IMR-90 (cell line): ENCODE data around the gene MYO1A. TPM values are rescaled to one million over a fixed set of nuclear protein-coding genes. Genes with fewer than 3 reads are reported as not detected.

Source experiments
- ATAC-seq: fragments of 200-7000 bp; cut with Tn5 transposase; 2 replicates; pipeline ENCODE4 v1.9.1; 2020; ENCODE audit warnings: low read depth, mild to moderate bottlenecking, moderate library complexity
- BruUV-seq: library from RNA; stranded (reverse); fragments of 400-500 nt; replicated peaks from 2 replicates; lab custom pipeline; 2021; lab: Mats Ljungman, UMichigan
- CTCF ChIA-PET: fragments of 300-600 bp; formaldehyde crosslinking; extraction: SDS; loops from one replicate; lab custom pipeline; 2021; ENCODE audit warnings: antibody characterized with exemption; lab: Yijun Ruan, JAX
- POLR2A ChIA-PET: fragments of 300-600 bp; sonication (Branson Sonifier 250); formaldehyde crosslinking; loops from one replicate; lab custom pipeline; 2022; ENCODE audit warnings: antibody characterized with exemption; ENCODE audit not compliant: unreplicated experiment; lab: Charles Lee
- DNase-seq: peaks from one replicate; pipeline ENCODE4 v3.0.0; 2013
- H2AFZ ChIP-seq: replicated peaks from 2 replicates; pipeline ENCODE3; 2013; ENCODE audit warnings: low read length, mild to moderate bottlenecking; ENCODE audit not compliant: poor library complexity
- H2AK5ac ChIP-seq: 2 replicates; pipeline ENCODE4 v1.6.1; 2013; ENCODE audit warnings: low read depth, low read length, inconsistent platforms
- H2AK9ac ChIP-seq: replicated peaks from 2 replicates; pipeline ENCODE3; 2013; ENCODE audit warnings: mild to moderate bottlenecking, low read depth, low read length, moderate library complexity; ENCODE audit not compliant: poor library complexity
- H2BK120ac ChIP-seq: 2 replicates; pipeline ENCODE4 v1.6.1; 2013; ENCODE audit warnings: low read depth, low read length, inconsistent platforms
- H2BK15ac ChIP-seq: 3 replicates; pipeline ENCODE4 v1.6.1; 2013; ENCODE audit warnings: low read depth, low read length, inconsistent platforms
- H2BK20ac ChIP-seq: 2 replicates; pipeline ENCODE4 v1.6.1; 2013; ENCODE audit warnings: low read depth, mild to moderate bottlenecking, inconsistent platforms, low read length, moderate library complexity
- H2BK5ac ChIP-seq: 2 replicates; pipeline ENCODE4 v1.6.1; 2013; ENCODE audit warnings: mild to moderate bottlenecking, low read depth, low read length, inconsistent platforms; ENCODE audit not compliant: poor library complexity, severe bottlenecking
- H3K14ac ChIP-seq: replicated peaks from 2 replicates; pipeline ENCODE4 v1.6.1; 2013; ENCODE audit warnings: low read depth, low read length, inconsistent platforms
- H3K18ac ChIP-seq: 2 replicates; pipeline ENCODE4 v1.6.1; 2013; ENCODE audit warnings: low read depth, low read length, control low read depth
- H3K23ac ChIP-seq: 2 replicates; pipeline ENCODE4 v1.6.1; 2013; ENCODE audit warnings: low read depth, low read length, inconsistent platforms
- H3K27ac ChIP-seq: 2 replicates; pipeline ENCODE4 v1.5.1; 2013; ENCODE audit warnings: mild to moderate bottlenecking, control low read depth, low read length; ENCODE audit not compliant: insufficient read depth
- H3K27me3 ChIP-seq: 2 replicates; pipeline ENCODE4 v1.6.1; 2013; ENCODE audit warnings: low read length; ENCODE audit not compliant: control insufficient read depth, insufficient read depth
- H3K36me3 ChIP-seq: 2 replicates; pipeline ENCODE4 v1.6.1; 2013; ENCODE audit warnings: low read length, mixed read lengths; ENCODE audit not compliant: control insufficient read depth, insufficient read depth
- H3K4ac ChIP-seq: 2 replicates; pipeline ENCODE4 v1.6.1; 2013; ENCODE audit warnings: low read depth, low read length, inconsistent platforms
- H3K4me1 ChIP-seq: 2 replicates; pipeline ENCODE4 v1.6.1; 2013; ENCODE audit warnings: low read length, mixed read lengths; ENCODE audit not compliant: control insufficient read depth, insufficient read depth
- H3K4me2 ChIP-seq: 2 replicates; pipeline ENCODE4 v1.6.1; 2013; ENCODE audit warnings: low read depth, mild to moderate bottlenecking, control low read depth, low read length, moderate library complexity
- H3K4me3 ChIP-seq: 2 replicates; pipeline ENCODE4 v1.5.1; 2013; ENCODE audit warnings: low read depth, mild to moderate bottlenecking, control low read depth, low read length, moderate library complexity; ENCODE audit not compliant: insufficient read depth
- H3K56ac ChIP-seq: 2 replicates; pipeline ENCODE4 v1.6.1; 2013; ENCODE audit warnings: low read length, inconsistent platforms; ENCODE audit not compliant: insufficient read depth; ENCODE audit errors: extremely low read depth
- H3K79me1 ChIP-seq, 2 experiments: 2 replicates each; pipeline ENCODE4 v1.6.1; 2013; ENCODE audit warnings: low read length in 2 of 2, inconsistent platforms in 1 of 2, low read depth in 1 of 2
- H3K9ac ChIP-seq: 2 replicates; pipeline ENCODE4 v1.6.1; 2013; ENCODE audit warnings: low read depth, low read length, control low read depth
- H3K9me1 ChIP-seq: 2 replicates; pipeline ENCODE4 v1.6.1; 2013; ENCODE audit warnings: low read length, inconsistent platforms; ENCODE audit not compliant: insufficient read depth
- H3K9me3 ChIP-seq: 2 replicates; pipeline ENCODE4 v1.6.1; 2013; ENCODE audit warnings: low read length; ENCODE audit not compliant: control insufficient read depth, insufficient read depth
- H4K20me1 ChIP-seq: 2 replicates; pipeline ENCODE4 v1.6.1; 2013; ENCODE audit warnings: low read length, inconsistent platforms; ENCODE audit not compliant: insufficient read depth
- H4K5ac ChIP-seq: 2 replicates; pipeline ENCODE4 v1.6.1; 2013; ENCODE audit warnings: mild to moderate bottlenecking, low read depth, low read length, control low read depth
- H4K8ac ChIP-seq, 2 experiments: 2 replicates each; pipeline ENCODE4 v1.6.1; 2013; ENCODE audit warnings: low read depth in 2 of 2, low read length in 2 of 2, control low read depth in 1 of 2, inconsistent platforms in 1 of 2
- H4K91ac ChIP-seq: 2 replicates; pipeline ENCODE4 v1.6.1; 2013; ENCODE audit warnings: low read depth, low read length, inconsistent platforms; ENCODE audit not compliant: insufficient read depth
- BHLHE40 ChIP-seq: fragments of 150-350 bp; IDR thresholded peaks from 2 replicates; pipeline ENCODE4 v1.6.1; 2016; ENCODE audit warnings: mild to moderate bottlenecking, low read depth, low read length
- ELK1 ChIP-seq: fragments of 150-350 bp; IDR thresholded peaks from 2 replicates; pipeline ENCODE4 v1.6.1; 2016; ENCODE audit warnings: low read depth, mild to moderate bottlenecking, low read length, moderate library complexity, borderline replicate concordance
- FOS ChIP-seq: fragments of 150-350 bp; IDR thresholded peaks from 2 replicates; pipeline ENCODE4 v1.6.1; 2016; ENCODE audit warnings: low read depth, low read length
- WGBS, 2 experiments: methylation state at CpG; one replicate each; pipeline versions ENCODE4 v1.1.5 to v1.1.7; 2013; ENCODE audit warnings: missing lambda C conversion rate in 2 of 2; ENCODE audit not compliant: insufficient read length in 1 of 2; ENCODE audit errors: extremely low coverage in 2 of 2; 5-methylcytosine and 5-hydroxymethylcytosine counted together
- dilution Hi-C: fragments of 300-500 bp; cut with HindIII; formaldehyde crosslinking; loops from one replicate; pipeline ENCODE4 v1.14.3; 2018; ENCODE audit warnings: low sequenced_read_pairs; ENCODE audit not compliant: unreplicated experiment
- in situ Hi-C: fragments of 300-500 bp; cut with MboI; formaldehyde crosslinking; loops from 3 replicates; pipeline ENCODE4 v1.14.3; 2019; ENCODE audit warnings: low sequenced_read_pairs, inconsistent platforms, mixed read lengths
- intact Hi-C: fragments of 100-400 bp; cut with micrococcal nuclease; formaldehyde crosslinking; loops from 2 replicates; pipeline ENCODE4 v1.10.0; 2022
- polyA plus RNA-seq, 3 experiments: library from polyadenylated mRNA; depleted of rRNA; stranded (reverse); fragments of >200 nt; gene quantifications; 2 replicates each; pipeline ENCODE4 v1.2.3, GENCODE V29; 2012; ENCODE audit warnings: low replicate concordance in 1 of 3
- total RNA-seq: library from RNA; depleted of rRNA; stranded (reverse); fragments of >200 nt; gene quantifications from 2 replicates; pipeline ENCODE4 v1.2.3, GENCODE V29; 2012

MYO1A gene
- total and polyA plus RNA-seq, 2 of the 4 experiments (the other 2 are of a cell fraction) = under 0.01 TPM; not detected in 1

DNA sequence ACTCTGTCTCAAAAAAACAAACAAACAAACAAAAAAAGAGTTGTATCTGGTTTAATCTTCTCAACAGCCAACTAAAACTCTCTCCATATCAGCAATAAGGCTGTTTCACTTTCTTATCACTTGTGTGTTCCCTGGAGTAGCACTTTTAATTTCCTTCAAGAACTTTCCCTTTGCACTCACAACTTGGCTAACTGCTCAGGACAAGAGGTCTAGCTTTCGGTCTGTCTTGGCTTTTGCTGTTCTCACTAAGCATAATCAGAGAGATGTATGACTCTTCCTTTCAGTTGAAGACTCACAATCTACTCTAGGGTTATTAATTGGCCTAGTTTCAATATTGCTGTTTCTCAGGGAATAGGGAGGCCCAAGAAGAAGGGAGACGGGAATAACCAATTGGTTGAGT is 16.3 kb upstream of the MYO1A start (continued):
- TF ChIP-seq ELK1 = no peak
- TF ChIP-seq BHLHE40 = no peak
- no peak for TF ChIP-seq FOS

DNA sequence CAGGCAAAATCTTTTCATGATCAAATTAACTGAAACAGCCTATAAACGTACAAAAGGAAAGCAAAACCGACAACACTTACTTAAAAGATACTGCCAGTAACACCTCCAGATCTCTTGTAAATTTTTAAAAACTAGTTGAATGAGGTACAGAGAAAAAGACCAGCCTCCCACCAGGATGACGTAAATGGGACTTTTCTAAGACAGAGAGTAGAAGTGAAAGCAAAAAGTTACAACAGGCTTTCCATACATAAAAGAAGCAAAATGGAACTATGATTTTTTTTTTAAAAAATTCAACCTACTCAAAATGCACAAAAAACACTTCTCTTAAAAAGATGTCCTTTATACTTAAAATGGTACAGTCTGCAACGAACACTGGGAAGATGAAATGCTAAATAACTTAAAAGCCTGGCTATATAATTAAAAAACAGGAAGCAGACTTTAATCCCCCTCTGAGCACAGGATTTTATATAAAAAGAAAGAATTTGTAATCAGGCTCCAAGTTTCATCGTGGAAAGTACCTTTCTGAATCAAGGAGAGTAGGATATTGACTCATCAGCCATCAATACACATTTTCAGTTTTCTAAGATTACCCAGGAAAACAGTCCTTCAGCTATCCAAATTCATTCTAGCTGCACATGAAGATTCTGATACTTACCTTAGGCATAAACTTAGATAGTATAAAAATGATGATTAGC is 14.2 kb upstream of the MYO1A start:
- intact Hi-C loops = loop anchor here (5.0 kb wide), 1 partner anchor 307 kb away; no protein-coding TSS in a partner anchor

More for the DNA sequence above, 14.2 kb upstream of the MYO1A start:
- Histone ChIP-seq H4K91ac (no peak overlapping the region), H3K23ac (no peak overlapping the region), H4K8ac (no peak overlapping the region), H3K9ac (no peak overlapping the region), H2AK5ac (no peak overlapping the region), H2BK15ac (no peak overlapping the region), H2BK20ac (no peak overlapping the region), H2AK9ac (no peak overlapping the region), H3K4me2 (no peak overlapping the region), H4K5ac (no peak overlapping the region), H3K27ac (no peak overlapping the region), H4K20me1 (no peaks in the 10 kb centered on the region; the same call in 1 of the 2 replicates), H3K27me3 (no peaks in the 10 kb centered on the region), H3K9me1 (no peaks in the 10 kb centered on the region), H3K14ac (no peak overlapping the region), H3K4me3 (no peak overlapping the region), H3K4me1 (no peaks in the 10 kb centered on the region), H3K36me3 (peaks cover 11% of the 10 kb centered on the region), H2BK120ac (no peak overlapping the region), H2AFZ (no peak overlapping the region), H3K79me1 (peaks cover 5 to 7% of the 10 kb centered on the region in 2 experiments; a peak in 2 of 4 replicates), H3K4ac (no peak overlapping the region), H2BK5ac (no peak overlapping the region), H3K18ac (no peak overlapping the region), H3K9me3 (no peaks in the 10 kb centered on the region), H3K56ac (no peak overlapping the region)
- in situ Hi-C loops (loop anchor here (10.0 kb wide), 1 partner anchor 309 kb away; the partner anchor contains the start of gene PRIM1), dilution Hi-C loops (no loop called here)
- no CpG with 5 or more reads among the region's 5 CpGs for WGBS, 2 experiments
- DNase-seq (peak; percentile 41), ATAC-seq (no peak)
- ChIA-PET POLR2A (no interaction called here), CTCF (interaction anchor here (1.4 kb wide), 2 partner anchors 48 to 55 kb away, joined by 3 to 4 read pairs; no protein-coding TSS in a partner anchor)
- no TSS peak for BruUV-seq
- no peak for TF ChIP-seq BHLHE40
